Prostate gland (tissue), 2 donors: ENCODE data around the gene PSMB3. TPM values are rescaled to one million over a fixed set of nuclear protein-coding genes. Genes with fewer than 3 reads are reported as not detected.
"Not testable (repeated sequence)": the region's sequence is repeated elsewhere in the genome, so short reads cannot be mapped to it uniquely, and the experiment has no call there.

Experiments used
- DNase-seq: peaks from one replicate; pipeline ENCODE4 v3.0.0-alpha.2; 2019; ENCODE audit warnings: low spot score
- H3K27ac ChIP-seq, 2 donors: fragments of 200-600 bp; sonication (generic); 2 replicates each; pipeline ENCODE4 v1.5.1; 2017 to 2019
- H3K27me3 ChIP-seq: fragments of 200-600 bp; sonication (generic); replicated peaks from 2 replicates; pipeline ENCODE4 v1.5.1; 2019; ENCODE audit not compliant: insufficient read depth
- H3K36me3 ChIP-seq, 2 donors: fragments of 200-600 bp; sonication (generic); 1 replicate in 1 of 2; 2 replicates in 1 of 2; pipeline versions ENCODE4 v1.5.1 to v1.8.1; 2017 to 2019
- H3K4me1 ChIP-seq: fragments of 200-600 bp; sonication (generic); replicated peaks from 2 replicates; pipeline ENCODE4 v1.5.1; 2019
- H3K4me3 ChIP-seq, 2 donors: fragments of 200-600 bp; sonication (generic); 2 replicates each; pipeline ENCODE4 v1.5.1; 2017 to 2019
- H3K9me3 ChIP-seq: fragments of 200-600 bp; sonication (generic); 2 replicates; pipeline ENCODE4 v1.5.1; 2017
- CTCF ChIP-seq, 4 experiments: fragments of 200-600 bp in 2 of 4; fragments of 450-650 bp in 2 of 4; sonication (generic) in 2 of 4; IDR thresholded peaks; 1 replicate in 3 of 4; 2 replicates in 1 of 4; pipeline ENCODE4 v1.5.1; 2016 to 2019; ENCODE audit warnings: antibody characterized with exemption in 4 of 4, mild to moderate bottlenecking in 2 of 4, moderate library complexity in 2 of 4
- POLR2A ChIP-seq: fragments of 450-650 bp; IDR thresholded peaks from one replicate; pipeline ENCODE4 v1.6.1; 2016; ENCODE audit warnings: antibody characterized with exemption, mild to moderate bottlenecking
- POLR2AphosphoS5 ChIP-seq: sonication (generic); formaldehyde crosslinking; IDR thresholded peaks from one replicate; pipeline ENCODE4 v1.6.1; 2017; ENCODE audit warnings: antibody characterized with exemption
- WGBS: methylation state at CpG from one replicate; pipeline ENCODE4 v1.1.5; 2018; 5-methylcytosine and 5-hydroxymethylcytosine counted together
- intact Hi-C: fragments of 100-400 bp; cut with DNase I; formaldehyde crosslinking; loops from one replicate; pipeline ENCODE4 v1.14.2; 2022
- total RNA-seq, 2 donors: library from RNA; depleted of rRNA; stranded (reverse); fragments of >200 nt; gene quantifications; one replicate each; pipeline ENCODE4 v1.1.0, GENCODE V29; 2016

The PSMB3 gene
- total RNA-seq, 2 donors from 2014 or later = 116 to 192 TPM

- no peaks in the 10 kb centered on the region for H3K4me1 ChIP-seq
- no peak for DNase-seq
- intact Hi-C loops = no loop called here
- no peak overlapping the region for H3K4me3 ChIP-seq
- H3K27me3 ChIP-seq = no peaks in the 10 kb centered on the region
- peaks cover 0 to 38% of the 10 kb centered on the region in 2 donors for H3K36me3 ChIP-seq
- no peaks in the 10 kb centered on the region for H3K9me3 ChIP-seq
- WGBS = 86% methylated on average over 6 of the region's 6 CpGs
- H3K27ac ChIP-seq = no peak overlapping the region
- no peak for TF ChIP-seq POLR2A
- no peak for TF ChIP-seq CTCF (IDR thresholded peaks at IDR 0.05)
- TF ChIP-seq POLR2AphosphoS5 = no peak
These were observed 31.6 kb upstream of the PSMB3 start for GRCh38 chr17:38720941-38721340.

- intact Hi-C loops = no loop called here
- no peak for DNase-seq
- no peaks in the 10 kb centered on the region for H3K9me3 ChIP-seq
- H3K27me3 ChIP-seq = no peaks in the 10 kb centered on the region
- TF ChIP-seq CTCF (IDR thresholded peaks at IDR 0.05) (no peak), POLR2AphosphoS5 (no peak), POLR2A (no peak)
- no peak overlapping the region for H3K27ac ChIP-seq
- 74% methylated on average over 12 of the region's 16 CpGs for WGBS
- peaks cover 0 to 32% of the 10 kb centered on the region in 2 donors for H3K36me3 ChIP-seq
- no peak overlapping the region for H3K4me3 ChIP-seq
- no peaks in the 10 kb centered on the region for H3K4me1 ChIP-seq
These were observed 30.7 kb upstream of the PSMB3 start for GRCh38 chr17:38721802-38722201.

GRCh38 chr17:38724337-38724988 lies 28.1 kb upstream of the PSMB3 start:
- TF ChIP-seq POLR2A (no peak), POLR2AphosphoS5 (no peak), CTCF (IDR thresholded peaks at IDR 0.05) (no peak)
- Histone ChIP-seq H3K27me3 (no peaks in the 10 kb centered on the region), H3K9me3 (no peaks in the 10 kb centered on the region), H3K4me1 (no peaks in the 10 kb centered on the region), H3K4me3 (no peak overlapping the region), H3K36me3 (peaks cover 0 to 26% of the 10 kb centered on the region in 2 donors), H3K27ac (no peak overlapping the region)
- 56% methylated on average over 16 of the region's 16 CpGs for WGBS
- intact Hi-C loops = no loop called here
- DNase-seq = no peak

GRCh38 chr17:38725066-38725465 lies 27.5 kb upstream of the PSMB3 start:
- no peak overlapping the region for H3K4me3 ChIP-seq
- H3K9me3 ChIP-seq = no peaks in the 10 kb centered on the region
- H3K27me3 ChIP-seq = no peaks in the 10 kb centered on the region
- peaks cover 0 to 20% of the 10 kb centered on the region in 2 donors for H3K36me3 ChIP-seq
- H3K4me1 ChIP-seq = no peaks in the 10 kb centered on the region
- no peak overlapping the region for H3K27ac ChIP-seq
- 84% methylated on average over 10 of the region's 10 CpGs for WGBS
- intact Hi-C loops = no loop called here
- TF ChIP-seq CTCF (IDR thresholded peaks at IDR 0.05) (no peak), POLR2A (no peak), POLR2AphosphoS5 (no peak)
- DNase-seq = no peak

GRCh38 chr17:38726145-38726544 lies 26.4 kb upstream of the PSMB3 start:
- H3K27ac ChIP-seq, intact Hi-C loops, H3K4me1 ChIP-seq, H3K4me3 ChIP-seq, H3K27me3 ChIP-seq, H3K9me3 ChIP-seq, DNase-seq: not testable (repeated sequence)
- H3K36me3 ChIP-seq = peaks cover 0 to 15% of the 10 kb centered on the region in 2 donors
- WGBS = 42% methylated on average over 6 of the region's 8 CpGs
